ENCODE data around the gene RANBP9. TPM values are rescaled to one million over a fixed set of nuclear protein-coding genes. Genes with fewer than 3 reads are reported as not detected.

The RANBP9 gene
- total RNA-seq, 1 experiment from 2014 or later: 17.5 TPM

DNA sequence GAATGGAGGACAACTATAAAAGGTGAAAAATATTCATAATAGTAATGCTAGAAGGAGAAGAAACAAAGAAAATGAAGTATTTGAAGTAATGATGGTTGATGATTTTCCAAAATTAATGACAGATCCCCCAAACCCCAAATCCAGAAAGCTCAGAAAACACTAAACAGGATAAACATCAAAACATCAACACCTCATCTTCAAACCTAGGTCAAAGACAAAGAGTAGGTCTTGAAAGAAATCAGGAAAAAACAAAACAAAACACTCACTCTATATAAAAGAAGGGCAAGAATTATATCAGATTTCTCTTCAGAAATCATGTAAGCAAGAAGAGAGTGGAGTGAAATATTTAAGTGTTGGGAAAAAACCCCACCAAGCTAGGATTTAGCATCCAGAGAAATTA, 38.7 kb downstream of the RANBP9 start:
- Histone ChIP-seq H3K4me3 (ENCODE audit: low read length) (no peak overlapping the region), H3K4me2 (ENCODE audit: low read depth, low read length, poor library complexity, severe bottlenecking) (no peak overlapping the region), H3K27ac (ENCODE audit: low read length) (no peak overlapping the region), H2AFZ (ENCODE audit: low read length) (no peak overlapping the region), H4K20me1 (ENCODE audit: insufficient read depth, low read depth, low read length) (peaks cover 38% of the 10 kb centered on the region), H3K9me2 (replicated peaks; ENCODE audit: insufficient read depth, low read length) (no peaks in the 10 kb centered on the region), H3K9me3 (ENCODE audit: low read length) (no peaks in the 10 kb centered on the region), H3K27me3 (ENCODE audit: low read length) (no peaks in the 10 kb centered on the region), H3K79me2 (ENCODE audit: low read length) (peaks cover 56% of the 10 kb centered on the region), H3K4me1 (ENCODE audit: low read length) (no peaks in the 10 kb centered on the region), H3K9ac (ENCODE audit: low read length) (no peak overlapping the region), H3K36me3 (ENCODE audit: insufficient read depth, low read length) (no peaks in the 10 kb centered on the region)
- DNase-seq: no peak

DNA sequence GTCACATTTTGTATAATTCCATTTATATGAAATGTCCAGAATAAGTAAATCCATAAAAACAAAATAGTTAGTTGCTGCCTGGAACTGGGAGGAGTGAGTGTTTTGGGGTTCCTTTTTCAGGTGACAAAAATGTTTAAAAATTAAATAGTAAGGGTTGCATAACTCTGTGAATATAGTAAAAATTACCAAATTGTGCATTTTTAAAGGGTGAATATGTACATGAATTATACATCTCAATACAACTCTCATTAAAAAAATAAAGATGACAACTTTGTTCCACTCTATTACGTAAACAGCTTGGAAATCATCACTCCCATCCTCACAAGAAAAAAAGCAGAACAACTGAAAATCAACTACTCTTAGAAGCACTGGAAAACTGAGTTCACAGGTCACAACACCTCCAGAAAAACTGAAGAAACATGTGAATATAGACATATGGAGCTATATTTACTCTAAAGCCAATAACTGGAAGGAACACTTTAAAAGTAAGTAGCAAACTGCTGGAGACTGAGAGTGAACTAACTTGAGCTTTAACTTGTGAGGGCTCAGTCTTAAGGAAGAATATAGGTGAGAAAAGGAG, 40.0 kb downstream of the RANBP9 start:
- Histone ChIP-seq H3K4me3 (ENCODE audit: low read length) (no peak overlapping the region), H3K9ac (ENCODE audit: low read length) (no peak overlapping the region), H3K4me2 (ENCODE audit: low read depth, low read length, poor library complexity, severe bottlenecking) (no peak overlapping the region), H3K27me3 (ENCODE audit: low read length) (no peaks in the 10 kb centered on the region), H3K9me3 (ENCODE audit: low read length) (no peaks in the 10 kb centered on the region), H3K36me3 (ENCODE audit: insufficient read depth, low read length) (no peaks in the 10 kb centered on the region), H3K4me1 (ENCODE audit: low read length) (no peaks in the 10 kb centered on the region), H3K79me2 (ENCODE audit: low read length) (peaks cover 56% of the 10 kb centered on the region), H3K9me2 (replicated peaks; ENCODE audit: insufficient read depth, low read length) (no peaks in the 10 kb centered on the region), H3K27ac (ENCODE audit: low read length) (no peak overlapping the region), H2AFZ (ENCODE audit: low read length) (no peak overlapping the region), H4K20me1 (ENCODE audit: insufficient read depth, low read depth, low read length) (peaks cover 45% of the 10 kb centered on the region)
- no peak for DNase-seq

DNA sequence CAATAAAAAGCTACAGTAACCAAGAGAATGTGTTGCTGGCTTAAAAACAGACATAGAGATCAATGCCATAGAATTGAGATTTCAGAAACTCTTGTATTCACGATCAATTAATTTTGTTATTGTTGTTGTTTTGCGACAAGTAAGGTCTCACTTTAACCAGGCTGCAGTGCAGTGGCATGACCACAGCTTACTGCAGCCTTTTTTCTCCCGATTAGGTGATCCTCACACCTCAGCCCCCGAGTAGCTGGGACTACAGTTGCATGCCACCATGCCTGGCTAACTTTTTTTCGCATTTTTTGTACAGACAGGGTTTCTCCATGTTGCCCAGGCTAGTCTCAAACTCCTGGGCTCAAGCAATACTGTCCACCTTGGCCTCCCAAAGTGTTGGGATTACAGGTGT, 42.2 kb downstream of the RANBP9 start:
- H4K20me1 ChIP-seq (ENCODE audit: insufficient read depth, low read depth, low read length): peaks cover 51% of the 10 kb centered on the region
- peaks cover 60% of the 10 kb centered on the region for H3K79me2 ChIP-seq (ENCODE audit: low read length)
- H3K9ac ChIP-seq (ENCODE audit: low read length): no peak overlapping the region
- H3K4me1 ChIP-seq (ENCODE audit: low read length): peaks cover 2% of the 10 kb centered on the region; the same call in 1 of the 2 replicates
- no peak overlapping the region for H3K27ac ChIP-seq (ENCODE audit: low read length)
- no peak overlapping the region for H3K4me2 ChIP-seq (ENCODE audit: low read depth, low read length, poor library complexity, severe bottlenecking)
- no peak overlapping the region for H2AFZ ChIP-seq (ENCODE audit: low read length)
- DNase-seq: no peak
- H3K4me3 ChIP-seq (ENCODE audit: low read length): no peak overlapping the region
- no peaks in the 10 kb centered on the region for H3K36me3 ChIP-seq (ENCODE audit: insufficient read depth, low read length)
- H3K9me3 ChIP-seq (ENCODE audit: low read length): no peaks in the 10 kb centered on the region
- H3K27me3 ChIP-seq (ENCODE audit: low read length): no peaks in the 10 kb centered on the region
- no peaks in the 10 kb centered on the region for H3K9me2 ChIP-seq (replicated peaks; ENCODE audit: insufficient read depth, low read length)

GRCh38 chr6:13668291-13668928, 43.2 kb downstream of the RANBP9 start:
- no peaks in the 10 kb centered on the region for H3K9me3 ChIP-seq (ENCODE audit: low read length)
- no peak overlapping the region for H2AFZ ChIP-seq (ENCODE audit: low read length)
- no peaks in the 10 kb centered on the region for H3K27me3 ChIP-seq (ENCODE audit: low read length)
- H3K27ac ChIP-seq (ENCODE audit: low read length): no peak overlapping the region
- H3K36me3 ChIP-seq (ENCODE audit: insufficient read depth, low read length): no peaks in the 10 kb centered on the region
- H3K79me2 ChIP-seq (ENCODE audit: low read length): peaks cover 63% of the 10 kb centered on the region
- H3K4me3 ChIP-seq (ENCODE audit: low read length): no peak overlapping the region
- no peak overlapping the region for H3K4me2 ChIP-seq (ENCODE audit: low read depth, low read length, poor library complexity, severe bottlenecking)
- no peak overlapping the region for H3K9ac ChIP-seq (ENCODE audit: low read length)
- H3K4me1 ChIP-seq (ENCODE audit: low read length): peaks cover 9% of the 10 kb centered on the region
- H3K9me2 ChIP-seq (replicated peaks; ENCODE audit: insufficient read depth, low read length): no peaks in the 10 kb centered on the region
- peaks cover 54% of the 10 kb centered on the region for H4K20me1 ChIP-seq (ENCODE audit: insufficient read depth, low read depth, low read length)
- no peak for DNase-seq

- Histone ChIP-seq H3K9ac (ENCODE audit: low read length) (no peak overlapping the region), H3K79me2 (ENCODE audit: low read length) (peaks cover 67% of the 10 kb centered on the region), H3K9me3 (ENCODE audit: low read length) (no peaks in the 10 kb centered on the region), H3K4me3 (ENCODE audit: low read length) (no peak overlapping the region), H4K20me1 (ENCODE audit: insufficient read depth, low read depth, low read length) (peaks cover 58% of the 10 kb centered on the region), H3K36me3 (ENCODE audit: insufficient read depth, low read length) (no peaks in the 10 kb centered on the region), H3K4me1 (ENCODE audit: low read length) (peaks cover 14% of the 10 kb centered on the region), H3K4me2 (ENCODE audit: low read depth, low read length, poor library complexity, severe bottlenecking) (no peak overlapping the region), H3K27ac (ENCODE audit: low read length) (no peak overlapping the region), H3K27me3 (ENCODE audit: low read length) (no peaks in the 10 kb centered on the region), H2AFZ (ENCODE audit: low read length) (no peak overlapping the region), H3K9me2 (replicated peaks; ENCODE audit: insufficient read depth, low read length) (no peaks in the 10 kb centered on the region)
- no peak for DNase-seq
Measured at GRCh38 chr6:13667655-13668054, 44.0 kb downstream of the RANBP9 start.

DNA sequence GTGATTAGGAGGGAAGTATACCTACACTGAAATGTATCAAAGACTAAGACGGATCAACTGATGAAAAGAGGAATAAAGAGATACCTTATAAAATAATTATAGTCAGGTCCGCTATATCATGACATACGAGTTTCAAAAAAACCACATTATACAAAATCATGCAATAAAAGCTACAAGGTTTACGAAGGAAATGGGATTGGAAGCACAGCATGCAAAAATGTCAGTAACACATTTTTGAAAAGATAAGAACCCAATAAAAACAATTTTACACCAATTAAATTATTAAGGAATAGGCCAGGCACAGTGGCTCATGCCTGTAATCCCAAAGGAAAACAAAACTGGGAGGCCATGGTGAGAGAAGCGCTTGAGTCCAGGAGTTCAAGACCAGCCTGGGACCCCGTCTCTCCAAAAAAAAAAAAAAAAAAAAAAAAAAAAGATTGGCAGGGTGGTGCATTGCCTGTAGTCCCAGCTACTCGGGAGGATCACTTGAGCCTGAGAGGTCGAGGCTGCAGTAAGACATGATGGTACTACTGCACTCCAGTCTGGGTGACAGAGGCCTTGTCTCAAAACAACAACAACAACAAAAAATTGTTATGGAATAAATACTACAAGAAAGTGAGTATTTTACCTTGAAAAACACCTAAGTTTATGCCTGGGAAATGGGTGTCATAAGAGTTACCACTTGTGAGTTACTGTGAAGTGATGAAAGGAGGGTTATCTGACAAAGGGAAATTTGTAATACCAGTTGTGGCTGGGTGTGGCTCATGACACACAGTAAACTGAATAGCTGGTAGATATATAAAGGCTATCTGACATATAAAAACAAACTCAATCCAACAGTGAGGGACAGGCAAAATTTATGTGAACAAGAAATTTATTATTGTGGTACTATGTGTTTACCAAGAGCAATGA, 45.2 kb downstream of the RANBP9 start:
- Histone ChIP-seq H3K9me3 (ENCODE audit: low read length) (no peaks in the 10 kb centered on the region), H3K27ac (ENCODE audit: low read length) (no peak overlapping the region), H3K79me2 (ENCODE audit: low read length) (peaks cover 73% of the 10 kb centered on the region), H3K4me2 (ENCODE audit: low read depth, low read length, poor library complexity, severe bottlenecking) (no peak overlapping the region), H3K4me1 (ENCODE audit: low read length) (peaks cover 14% of the 10 kb centered on the region), H3K4me3 (ENCODE audit: low read length) (no peak overlapping the region), H3K36me3 (ENCODE audit: insufficient read depth, low read length) (no peaks in the 10 kb centered on the region), H4K20me1 (ENCODE audit: insufficient read depth, low read depth, low read length) (peaks cover 67% of the 10 kb centered on the region), H3K27me3 (ENCODE audit: low read length) (no peaks in the 10 kb centered on the region), H2AFZ (ENCODE audit: low read length) (no peak overlapping the region), H3K9me2 (replicated peaks; ENCODE audit: insufficient read depth, low read length) (no peaks in the 10 kb centered on the region), H3K9ac (ENCODE audit: low read length) (no peak overlapping the region)
- DNase-seq: no peak

DNA sequence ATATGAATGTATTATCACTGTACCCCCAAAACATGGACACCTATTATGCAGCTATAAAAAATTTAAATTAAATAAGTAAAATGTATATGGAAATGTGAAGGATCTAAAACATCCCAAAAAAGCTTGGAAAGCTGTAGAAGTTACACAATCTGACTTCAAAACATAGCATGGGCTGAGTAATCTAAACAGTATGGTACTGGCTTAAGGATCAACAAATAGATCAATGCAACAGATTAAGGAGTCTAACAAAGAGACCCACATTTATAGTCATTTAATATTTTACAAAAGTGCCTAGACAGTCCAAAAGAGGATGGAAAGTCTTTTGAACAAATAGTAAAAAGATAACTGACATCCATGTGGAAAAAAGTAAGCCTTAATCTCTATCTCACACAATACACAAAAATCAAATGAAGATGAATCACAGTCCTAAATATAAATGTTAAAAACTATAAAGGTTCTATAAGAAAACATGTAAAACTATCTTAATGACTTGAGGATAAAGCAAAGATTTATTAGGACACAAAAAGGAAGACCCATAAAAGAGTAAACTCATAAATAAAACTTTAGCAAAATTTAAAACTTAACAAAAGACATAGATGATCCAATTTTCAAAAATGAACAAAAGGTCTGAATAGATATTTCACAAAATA, 46.8 kb downstream of the RANBP9 start:
- Histone ChIP-seq H3K9me2 (replicated peaks; ENCODE audit: insufficient read depth, low read length) (no peaks in the 10 kb centered on the region), H3K4me2 (ENCODE audit: low read depth, low read length, poor library complexity, severe bottlenecking) (no peak overlapping the region), H3K79me2 (ENCODE audit: low read length) (peaks cover 81% of the 10 kb centered on the region), H3K9ac (ENCODE audit: low read length) (no peak overlapping the region), H3K27me3 (ENCODE audit: low read length) (no peaks in the 10 kb centered on the region), H3K36me3 (ENCODE audit: insufficient read depth, low read length) (no peaks in the 10 kb centered on the region), H3K4me1 (ENCODE audit: low read length) (peaks cover 14% of the 10 kb centered on the region), H3K9me3 (ENCODE audit: low read length) (no peaks in the 10 kb centered on the region), H2AFZ (ENCODE audit: low read length) (no peak overlapping the region), H3K4me3 (ENCODE audit: low read length) (no peak overlapping the region), H3K27ac (ENCODE audit: low read length) (no peak overlapping the region), H4K20me1 (ENCODE audit: insufficient read depth, low read depth, low read length) (peaks cover 80% of the 10 kb centered on the region)
- DNase-seq: no peak

DNA sequence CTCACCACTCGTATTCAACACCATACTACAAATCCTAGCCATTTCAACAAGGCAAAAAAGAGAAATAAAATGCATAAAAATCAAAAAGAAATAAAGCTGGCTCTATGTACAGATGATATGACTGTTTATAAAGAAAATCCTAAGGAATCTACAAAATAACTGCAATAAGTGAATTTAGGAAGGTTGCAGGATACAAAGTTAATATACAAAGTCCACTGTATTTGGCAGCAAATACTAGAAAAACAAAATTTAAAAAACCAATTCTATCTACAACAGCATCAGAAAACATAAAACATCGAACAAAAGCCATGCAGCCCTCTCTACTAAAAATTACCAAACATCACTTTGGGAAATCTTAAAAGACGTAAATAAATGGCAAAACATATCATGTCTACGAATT, 47.6 kb downstream of the RANBP9 start:
- DNase-seq: no peak
- H3K36me3 ChIP-seq (ENCODE audit: insufficient read depth, low read length): no peaks in the 10 kb centered on the region

More for the DNA sequence above, 47.6 kb downstream of the RANBP9 start:
- Histone ChIP-seq H3K9me3 (ENCODE audit: low read length) (no peaks in the 10 kb centered on the region), H3K27me3 (ENCODE audit: low read length) (no peaks in the 10 kb centered on the region), H3K4me1 (ENCODE audit: low read length) (peaks cover 14% of the 10 kb centered on the region), H3K4me2 (ENCODE audit: low read depth, low read length, poor library complexity, severe bottlenecking) (no peak overlapping the region), H3K4me3 (ENCODE audit: low read length) (no peak overlapping the region), H3K27ac (ENCODE audit: low read length) (no peak overlapping the region), H3K9me2 (replicated peaks; ENCODE audit: insufficient read depth, low read length) (no peaks in the 10 kb centered on the region), H3K79me2 (ENCODE audit: low read length) (peaks cover 87% of the 10 kb centered on the region), H3K9ac (ENCODE audit: low read length) (no peak overlapping the region), H4K20me1 (ENCODE audit: insufficient read depth, low read depth, low read length) (peaks cover 76% of the 10 kb centered on the region), H2AFZ (ENCODE audit: low read length) (no peak overlapping the region)

Measured in Karpas-422 (cell line).